H9 (cell line): ENCODE results near the gene TJP2. TPM values are rescaled to one million over a fixed set of nuclear protein-coding genes. Genes with fewer than 3 reads are reported as not detected.

Experiments
- DNase-seq: peaks from one replicate; pipeline ENCODE4 v3.0.0-alpha.2; 2017
- H2AFZ ChIP-seq: one replicate; pipeline ENCODE4 v1.6.1; 2013; ENCODE audit warnings: mild to moderate bottlenecking, low read length, control low read depth, moderate library complexity
- H2AK5ac ChIP-seq: 2 replicates; pipeline ENCODE4 v1.6.1; 2013; ENCODE audit warnings: low read length, control low read depth, mixed read lengths; ENCODE audit not compliant: insufficient read length
- H2BK120ac ChIP-seq: one replicate; pipeline ENCODE4 v1.6.1; 2013; ENCODE audit warnings: low read depth, mild to moderate bottlenecking, low read length, control low read depth, inconsistent platforms; ENCODE audit not compliant: poor library complexity, severe bottlenecking
- H2BK12ac ChIP-seq: 2 replicates; pipeline ENCODE4 v1.6.1; 2013; ENCODE audit warnings: low read length, control low read depth, mixed read lengths, low read depth; ENCODE audit not compliant: insufficient read length
- H2BK15ac ChIP-seq: 2 replicates; pipeline ENCODE4 v1.6.1; 2013; ENCODE audit warnings: low read depth, low read length, control low read depth
- H2BK20ac ChIP-seq: one replicate; pipeline ENCODE4 v1.6.1; 2013; ENCODE audit warnings: low read depth, mild to moderate bottlenecking, low read length, control low read depth, inconsistent platforms; ENCODE audit not compliant: poor library complexity, severe bottlenecking
- H2BK5ac ChIP-seq: 2 replicates; pipeline ENCODE4 v1.6.1; 2013; ENCODE audit warnings: low read length, control low read depth, mixed read lengths; ENCODE audit not compliant: insufficient read length
- H3K14ac ChIP-seq: 2 replicates; pipeline ENCODE4 v1.6.1; 2013; ENCODE audit warnings: low read length, control low read depth; ENCODE audit not compliant: insufficient read depth
- H3K18ac ChIP-seq: 2 replicates; pipeline ENCODE4 v1.6.1; 2013; ENCODE audit warnings: low read depth, mild to moderate bottlenecking, mixed read lengths, low read length, control low read depth; ENCODE audit not compliant: insufficient read length
- H3K23ac ChIP-seq: 2 replicates; pipeline ENCODE4 v1.6.1; 2013; ENCODE audit warnings: low read length, control low read depth, mixed read lengths, low read depth; ENCODE audit not compliant: insufficient read length
- H3K23me2 ChIP-seq: 2 replicates; pipeline ENCODE4 v1.6.1; 2013; ENCODE audit warnings: low read depth, mild to moderate bottlenecking, mixed read lengths, low read length, control low read depth; ENCODE audit not compliant: insufficient read length, poor library complexity, severe bottlenecking
- H3K27ac ChIP-seq: 2 replicates; pipeline ENCODE4 v1.5.1; 2013; ENCODE audit warnings: low read length, control low read depth, mixed read lengths, low read depth; ENCODE audit not compliant: insufficient read length
- H3K27me3 ChIP-seq: 2 replicates; pipeline ENCODE4 v1.6.1; 2013; ENCODE audit warnings: low read length, control low read depth, inconsistent platforms; ENCODE audit not compliant: insufficient read depth
- H3K4ac ChIP-seq: 2 replicates; pipeline ENCODE4 v1.6.1; 2013; ENCODE audit warnings: low read depth, mild to moderate bottlenecking, control low read depth, inconsistent platforms, low read length, moderate library complexity
- H3K4me1 ChIP-seq: 2 replicates; pipeline ENCODE4 v1.6.1; 2013; ENCODE audit warnings: low read length, control low read depth, inconsistent platforms; ENCODE audit not compliant: insufficient read depth
- H3K4me2 ChIP-seq: 2 replicates; pipeline ENCODE4 v1.6.1; 2013; ENCODE audit warnings: low read length, control low read depth, mixed read lengths; ENCODE audit not compliant: insufficient read length, insufficient read depth
- H3K56ac ChIP-seq: 2 replicates; pipeline ENCODE4 v1.6.1; 2013; ENCODE audit warnings: low read depth, mild to moderate bottlenecking, mixed read lengths, low read length, control low read depth; ENCODE audit not compliant: insufficient read length
- H3K79me1 ChIP-seq: 2 replicates; pipeline ENCODE4 v1.6.1; 2013; ENCODE audit warnings: low read depth, mild to moderate bottlenecking, moderate library complexity, low read length, control low read depth, inconsistent platforms; ENCODE audit not compliant: insufficient read depth, poor library complexity, severe bottlenecking
- H3K79me2 ChIP-seq: 2 replicates; pipeline ENCODE4 v1.6.1; 2013; ENCODE audit warnings: low read length, control low read depth, inconsistent platforms; ENCODE audit not compliant: insufficient read depth
- H3K9ac ChIP-seq: 2 replicates; pipeline ENCODE4 v1.6.1; 2013; ENCODE audit warnings: low read length, control low read depth, mixed read lengths; ENCODE audit not compliant: insufficient read length; ENCODE audit errors: extremely low read depth
- H3K9me3 ChIP-seq: one replicate; pipeline ENCODE4 v1.6.1; 2013; ENCODE audit warnings: low read depth, low read length, inconsistent platforms; ENCODE audit not compliant: control insufficient read depth
- H3T11ph ChIP-seq: one replicate; pipeline ENCODE4 v1.6.1; 2013; ENCODE audit warnings: mild to moderate bottlenecking, low read length, control low read depth, inconsistent platforms
- H4K20me1 ChIP-seq: one replicate; pipeline ENCODE4 v1.6.1; 2013; ENCODE audit not compliant: control insufficient read depth, insufficient read length, insufficient read depth
- H4K5ac ChIP-seq: 2 replicates; pipeline ENCODE4 v1.6.1; 2013; ENCODE audit warnings: low read depth, mild to moderate bottlenecking, mixed read lengths, low read length, control low read depth; ENCODE audit not compliant: insufficient read length
- H4K8ac ChIP-seq: replicated peaks from 2 replicates; pipeline ENCODE4 v1.6.1; 2013; ENCODE audit warnings: low read length, control low read depth, mixed read lengths, low read depth; ENCODE audit not compliant: insufficient read length
- H4K91ac ChIP-seq: 2 replicates; pipeline ENCODE4 v1.6.1; 2013; ENCODE audit warnings: low read depth, mild to moderate bottlenecking, moderate library complexity, mixed read lengths, low read length, control low read depth; ENCODE audit not compliant: insufficient read length
- H3K27ac Mint-ChIP-seq, 3 experiments: 2 replicates in 2 of 3; 3 replicates in 1 of 3; pipeline ENCODE4 v1.8.0; 2020 to 2021; ENCODE audit warnings: mixed read lengths in 3 of 3, mild to moderate bottlenecking in 1 of 3, moderate library complexity in 1 of 3
- H3K27me3 Mint-ChIP-seq: 2 replicates; pipeline ENCODE4 v1.8.0; 2021; ENCODE audit warnings: low read depth, mild to moderate bottlenecking, moderate library complexity, mixed read lengths
- H3K36me3 Mint-ChIP-seq, 3 experiments: 2 replicates in 2 of 3; 3 replicates in 1 of 3; pipeline ENCODE4 v1.8.0; 2020 to 2021; ENCODE audit warnings: low read depth in 3 of 3, mixed read lengths in 3 of 3; ENCODE audit not compliant: insufficient read depth in 1 of 3
- H3K4me1 Mint-ChIP-seq, 2 experiments: 2 replicates each; pipeline ENCODE4 v1.8.0; 2020; ENCODE audit warnings: mixed read lengths in 2 of 2
- H3K4me3 Mint-ChIP-seq, 2 experiments: 2 replicates in 1 of 2; 3 replicates in 1 of 2; pipeline ENCODE4 v1.8.0; 2020 to 2021; ENCODE audit warnings: mild to moderate bottlenecking in 2 of 2, mixed read lengths in 2 of 2, moderate library complexity in 1 of 2
- H3K9me3 Mint-ChIP-seq, 2 experiments: 2 replicates in 1 of 2; 3 replicates in 1 of 2; pipeline ENCODE4 v1.8.0; 2020; ENCODE audit warnings: mild to moderate bottlenecking in 2 of 2, mixed read lengths in 2 of 2, moderate library complexity in 1 of 2
- CTCF ChIP-seq: fragments of 200-600 bp; sonication (generic); conservative IDR thresholded peaks from 3 replicates; pipeline ENCODE4 v1.8.0; 2021; ENCODE audit warnings: antibody characterized with exemption, mild to moderate bottlenecking
- WGBS: extraction: QIAGEN DNeasy Blood & Tissue Kit; methylation state at CpG from one replicate; pipeline ENCODE4 v1.1.7; 2013; ENCODE audit warnings: missing lambda C conversion rate, low lambda C conversion rate, mixed read lengths; ENCODE audit not compliant: insufficient read length; ENCODE audit errors: extremely low coverage; 5-methylcytosine and 5-hydroxymethylcytosine counted together
- total RNA-seq: library from RNA; stranded (reverse); gene quantifications from 2 replicates; pipeline ENCODE4 v1.2.1, GENCODE V29; 2021

Gene TJP2
- total RNA-seq, 1 experiment from 2014 or later = 130 TPM

GRCh38 chr9:69197687-69198086 is 23.6 kb downstream of the TJP2 start:
- H2BK12ac ChIP-seq = no peak overlapping the region
- H3K4me3 Mint-ChIP-seq = no peak overlapping the region
- no peaks in the 10 kb centered on the region for H4K20me1 ChIP-seq
- H3K27me3 ChIP-seq = no peaks in the 10 kb centered on the region
- peaks cover 7% of the 10 kb centered on the region; the same call in 1 of the 2 replicates for H3K4me1 ChIP-seq
- DNase-seq = no peak
- H2BK5ac ChIP-seq = no peak overlapping the region
- H3K14ac ChIP-seq = no peak overlapping the region
- H2AK5ac ChIP-seq = no peak overlapping the region
- H4K5ac ChIP-seq = no peak overlapping the region
- H3K79me1 ChIP-seq = peaks cover 2% of the 10 kb centered on the region
- no peak overlapping the region for H2BK15ac ChIP-seq
- no peaks in the 10 kb centered on the region for H3K9me3 ChIP-seq
- peaks cover 49 to 54% of the 10 kb centered on the region in 2 experiments for H3K4me1 Mint-ChIP-seq
- no peak overlapping the region for H3K4ac ChIP-seq
- H3K56ac ChIP-seq = no peak overlapping the region
- no peak overlapping the region for H4K8ac ChIP-seq
- no peak overlapping the region for H4K91ac ChIP-seq
- peak overlapping the region in 2 of 3 experiments; percentile 77 to 81; a peak in 3 of 7 replicates for H3K27ac Mint-ChIP-seq
- peaks cover 7% of the 10 kb centered on the region; the same call in 1 of the 2 replicates for H3K79me2 ChIP-seq
- no peaks in the 10 kb centered on the region for H3K27me3 Mint-ChIP-seq
- H3K9ac ChIP-seq = no peak overlapping the region
- no peak for TF ChIP-seq CTCF
- H3K36me3 Mint-ChIP-seq = peaks cover 0 to 8% (median 2%) of the 10 kb centered on the region in 3 experiments; a peak in 3 of 7 replicates
- H2BK120ac ChIP-seq = no peak overlapping the region
- H2AFZ ChIP-seq = no peak overlapping the region
- H3K9me3 Mint-ChIP-seq = no peaks in the 10 kb centered on the region
- no peak overlapping the region for H2BK20ac ChIP-seq
- no peak overlapping the region for H3K4me2 ChIP-seq
- WGBS = no CpG with 5 or more reads among the region's 4 CpGs
- H3K27ac ChIP-seq = no peak overlapping the region
- no peak overlapping the region for H3K23ac ChIP-seq
- no peak overlapping the region for H3T11ph ChIP-seq
- H3K23me2 ChIP-seq = no peaks in the 10 kb centered on the region
- H3K18ac ChIP-seq = no peak overlapping the region
